HepG2 (cell line): ENCODE data around the gene MRS2. TPM values are rescaled to one million over a fixed set of nuclear protein-coding genes. Genes with fewer than 3 reads are reported as not detected.

Experiments used
- ATAC-seq: fragments of 200-7000 bp; cut with Tn5 transposase; 3 replicates; pipeline ENCODE4 v1.9.1; 2020; ENCODE audit warnings: mild to moderate bottlenecking, moderate library complexity
- BruUV-seq: library from RNA; stranded (reverse); fragments of 400-500 nt; replicated peaks from 2 replicates; lab custom pipeline; 2021; lab: Mats Ljungman, UMichigan
- CTCF ChIA-PET: fragments of 300-600 bp; formaldehyde crosslinking; extraction: SDS; loops from one replicate; lab custom pipeline; 2021; ENCODE audit warnings: low total read pairs, inconsistent platforms, low intra/inter-chr PET ratio; lab: Yijun Ruan, JAX
- POLR2A ChIA-PET: fragments of 350-600 bp; sonication (Branson Sonifier 250); formaldehyde crosslinking; loops from one replicate; lab custom pipeline; 2020; ENCODE audit warnings: antibody characterized with exemption, inconsistent platforms; lab: Yijun Ruan, JAX
- DNase-seq: peaks from one replicate; pipeline ENCODE4 v3.0.0-alpha.2; 2015; ENCODE audit warnings: low spot score
- FAIRE-seq: peaks from 3 replicates; lab custom pipeline; 2011; peaks lifted over from hg19 to GRCh38; lab: Jason Lieb, UNC
- H2AFZ ChIP-seq: one replicate; pipeline ENCODE4 v1.6.1; 2011; ENCODE audit warnings: low read length, inconsistent platforms
- H3K27ac ChIP-seq: fragments of 300-600 bp; 3 replicates; pipeline ENCODE4 v1.8.0; 2011; ENCODE audit warnings: mixed run types, mild to moderate bottlenecking, mixed read lengths, low read length, inconsistent platforms; ENCODE audit not compliant: insufficient read depth; ENCODE audit errors: extremely low read length
- H3K27me3 ChIP-seq, 2 experiments: fragments of 200-600 bp in 1 of 2; 2 replicates in 1 of 2; 3 replicates in 1 of 2; pipeline versions ENCODE4 v1.6.0 to v1.8.0; 2011; ENCODE audit warnings: low read length in 2 of 2, mild to moderate bottlenecking in 2 of 2, moderate library complexity in 2 of 2, inconsistent platforms in 1 of 2; ENCODE audit not compliant: insufficient read depth in 2 of 2, control insufficient read depth in 1 of 2
- H3K36me3 ChIP-seq, 2 experiments: fragments of 200-600 bp in 1 of 2; replicated peaks in 1 of 2; 2 replicates in 1 of 2; 3 replicates in 1 of 2; pipeline versions ENCODE4 v1.5.1 to v1.8.0; 2011; ENCODE audit warnings: low read length in 2 of 2, inconsistent platforms in 1 of 2; ENCODE audit not compliant: insufficient read depth in 2 of 2, control insufficient read depth in 1 of 2
- H3K4me1 ChIP-seq: 2 replicates; pipeline ENCODE4 v1.5.1; 2012; ENCODE audit warnings: low read length, inconsistent platforms; ENCODE audit not compliant: insufficient read depth
- H3K4me2 ChIP-seq: 2 replicates; pipeline ENCODE4 v1.6.0; 2011; ENCODE audit warnings: low read depth, low read length, inconsistent platforms
- H3K4me3 ChIP-seq, 3 experiments: fragments of 200-600 bp in 1 of 3; sonication (generic), shearing (Covaris generic) in 1 of 3; replicated peaks in 1 of 3; 2 replicates each; pipeline ENCODE4 v1.5.1; 2011 to 2016; ENCODE audit warnings: low read length in 3 of 3, inconsistent platforms in 2 of 3, low read depth in 2 of 3, mild to moderate bottlenecking in 2 of 3, control low read depth in 1 of 3, mixed read lengths in 1 of 3; ENCODE audit not compliant: insufficient read depth in 1 of 3
- H3K79me2 ChIP-seq: one replicate; pipeline ENCODE4 v1.6.1; 2011; ENCODE audit warnings: low read length, inconsistent platforms; ENCODE audit not compliant: insufficient read depth
- H3K9ac ChIP-seq: 2 replicates; pipeline ENCODE4 v1.6.0; 2011; ENCODE audit warnings: mild to moderate bottlenecking, low read depth, low read length, inconsistent platforms; ENCODE audit not compliant: insufficient read depth
- H3K9me3 ChIP-seq: 2 replicates; pipeline ENCODE4 v1.5.1; 2012; ENCODE audit warnings: mild to moderate bottlenecking, low read length
- H4K20me1 ChIP-seq: 2 replicates; pipeline ENCODE4 v1.6.0; 2011; ENCODE audit warnings: inconsistent platforms, mild to moderate bottlenecking, low read length, moderate library complexity; ENCODE audit not compliant: insufficient read depth
- ATF7 ChIP-seq, 2 experiments: fragments of 450-650 bp in 1 of 2; sonication (generic) in 1 of 2; formaldehyde crosslinking in 1 of 2; IDR thresholded peaks; 2 replicates each; pipeline versions ENCODE4 v1.4.0 to v1.6.1; 2016 to 2020; ENCODE audit warnings: antibody characterized with exemption in 1 of 2, mild to moderate bottlenecking in 1 of 2, missing genetic modification reagents in 1 of 2
- ETV5 ChIP-seq: IDR thresholded peaks from 2 replicates; pipeline ENCODE4 v1.6.1; 2018; ENCODE audit warnings: missing biosample characterization, missing genetic modification reagents, inconsistent platforms, borderline replicate concordance
- KDM1A ChIP-seq: IDR thresholded peaks from 2 replicates; pipeline ENCODE4 v1.6.1; 2016; ENCODE audit warnings: missing compliant biosample characterization
- KLF11 ChIP-seq: IDR thresholded peaks from 2 replicates; pipeline ENCODE4 v1.6.1; 2016; ENCODE audit warnings: missing compliant biosample characterization
- LBX2 ChIP-seq: sonication (generic); formaldehyde crosslinking; IDR thresholded peaks from 2 replicates; pipeline ENCODE4 v1.5.0; 2020; ENCODE audit warnings: missing genetic modification reagents, mild to moderate bottlenecking, borderline replicate concordance
- RELA ChIP-seq: sonication (generic); formaldehyde crosslinking; IDR thresholded peaks from 2 replicates; pipeline ENCODE4 v1.4.0; 2020; ENCODE audit warnings: missing genetic modification reagents
- SYNCRIP ChIP-seq: fragments of 200-400 bp; formaldehyde crosslinking; IDR thresholded peaks from 2 replicates; pipeline ENCODE4 v1.6.1; 2018; ENCODE audit warnings: mild to moderate bottlenecking, low read depth, low read length; ENCODE audit not compliant: insufficient read depth
- TBX2 ChIP-seq: sonication (generic); formaldehyde crosslinking; IDR thresholded peaks from 2 replicates; pipeline ENCODE4 v1.5.0; 2020; ENCODE audit warnings: missing genetic modification reagents, mild to moderate bottlenecking, borderline replicate concordance
- ZNF3 ChIP-seq: IDR thresholded peaks from 2 replicates; pipeline ENCODE4 v1.7.0; 2017; ENCODE audit warnings: inconsistent platforms
- WGBS: methylation state at CpG from one replicate; pipeline ENCODE4 v1.1.6; 2017; ENCODE audit warnings: low lambda C conversion rate; 5-methylcytosine and 5-hydroxymethylcytosine counted together
- in situ Hi-C: cut with HindIII; loops from 2 replicates; pipeline ENCODE4 v1.10.0; 2017; ENCODE audit warnings: low pct_unique_long_range_greater_than_20kb; ENCODE audit not compliant: extremely low pct_ligation_motif_present
- intact Hi-C: fragments of 100-400 bp; cut with micrococcal nuclease; formaldehyde crosslinking; loops from one replicate; pipeline ENCODE4 v1.10.0; 2022; ENCODE audit not compliant: unreplicated experiment
- polyA plus RNA-seq, 8 experiments: library from polyadenylated mRNA; depleted of rRNA in 3 of 8; stranded (reverse) in 7 of 8; unstranded in 1 of 8; fragments of >200 nt; fragmentation: Illumina TruSeq in 4 of 8; extraction: Trizol in 4 of 8; gene quantifications; 2 replicates each; pipeline versions ENCODE4 v1.2.1 to v1.2.3, GENCODE V29; 2011 to 2016; ENCODE audit warnings: low read depth in 4 of 8, missing spikeins in 1 of 8, mixed read lengths in 1 of 8; ENCODE audit not compliant: insufficient read depth in 1 of 8
- total RNA-seq, 5 experiments: library from RNA; depleted of rRNA; stranded (reverse); fragments of >200 nt; fragmentation: Illumina TruSeq; extraction: Trizol; gene quantifications; 2 replicates each; pipeline ENCODE4 v1.2.3, GENCODE V29; 2016; ENCODE audit warnings: low read depth in 1 of 5

The MRS2 gene
- total and polyA plus RNA-seq, 2 of the 13 experiments (the other 11 are each of a cell fraction or from before 2014, with no cell fraction given) = 31.1 to 83.8 TPM

DNA sequence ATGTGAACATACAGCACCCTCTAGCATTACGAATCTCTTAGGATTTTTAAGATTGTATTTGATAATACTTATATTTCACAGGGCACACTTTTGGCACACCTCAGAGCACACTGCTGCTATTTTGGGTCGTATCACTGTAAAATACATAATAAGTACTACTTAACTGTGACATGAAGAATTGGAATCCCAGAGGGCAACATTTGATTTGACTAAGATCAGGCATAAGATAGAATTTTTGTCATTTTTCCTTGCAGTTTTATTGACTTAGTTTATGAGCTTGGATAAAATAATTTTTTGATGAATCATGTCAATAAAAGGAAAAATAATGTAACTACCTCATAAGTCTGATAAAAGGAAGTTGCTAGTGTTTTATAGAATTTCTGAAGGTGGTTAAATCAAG is 22.4 kb downstream of the MRS2 start:
- no peaks in the 10 kb centered on the region for H3K79me2 ChIP-seq
- WGBS = 97% methylated on average over 2 of the region's 2 CpGs
- DNase-seq (no peak), FAIRE-seq (peak; percentile 23), ATAC-seq (no peak)
- H3K27me3 ChIP-seq = no peaks in the 10 kb centered on the region
- H4K20me1 ChIP-seq = no peaks in the 10 kb centered on the region
- intact Hi-C loops (no loop called here), in situ Hi-C loops (no loop called here)
- no peak overlapping the region for H3K9ac ChIP-seq
- no peak overlapping the region for H3K27ac ChIP-seq
- H2AFZ ChIP-seq = no peak overlapping the region
- peaks cover 25 to 73% of the 10 kb centered on the region in 2 experiments for H3K36me3 ChIP-seq
- H3K9me3 ChIP-seq = no peaks in the 10 kb centered on the region
- no peak overlapping the region for H3K4me3 ChIP-seq
- ChIA-PET POLR2A (no interaction called here), CTCF (no interaction called here)
- H3K4me2 ChIP-seq = no peak overlapping the region
- no peaks in the 10 kb centered on the region for H3K4me1 ChIP-seq
- TF ChIP-seq KLF11 (CRISPR knock-in tag) (no peak), SYNCRIP (no peak), KDM1A (CRISPR knock-in tag) (no peak), ETV5 (CRISPR knock-in tag) (no peak), ZNF3 (no peak), TBX2 (no peak), RELA (CRISPR knock-in tag) (no peak)
- BruUV-seq = no TSS peak

DNA sequence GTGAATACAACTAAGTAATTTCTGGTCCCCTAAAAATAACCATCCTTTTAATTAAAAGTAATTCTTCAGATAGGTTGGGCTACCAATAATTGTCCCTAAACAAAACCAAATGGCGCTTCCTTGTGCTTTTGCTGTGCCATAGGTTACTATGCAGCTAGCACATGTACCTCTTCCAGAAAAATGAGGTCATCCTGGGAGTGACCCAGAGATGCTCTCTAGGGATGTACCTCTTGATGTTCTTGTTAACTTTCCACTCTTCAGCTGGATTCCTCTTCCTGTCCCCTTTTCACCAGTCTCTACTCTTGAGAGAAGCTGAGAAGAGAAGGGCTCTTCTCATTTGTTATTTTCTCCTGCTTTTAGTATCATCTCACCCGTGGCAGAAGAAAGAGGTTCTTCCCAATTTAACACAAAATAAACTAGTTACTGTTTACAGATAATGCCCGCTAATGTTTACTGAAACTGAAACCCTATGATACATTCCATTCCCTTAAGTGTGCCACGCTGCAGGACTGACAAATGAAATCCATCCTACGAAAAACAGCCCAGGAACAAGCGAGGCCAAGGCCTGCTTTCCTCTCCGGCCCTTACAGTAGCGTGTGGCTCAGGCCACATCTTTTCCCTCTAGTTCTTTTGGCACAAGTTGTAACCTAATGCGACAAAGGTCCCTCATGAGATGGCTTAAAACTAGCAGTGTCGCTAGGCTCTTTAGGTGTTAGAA is 24.2 kb downstream of the MRS2 start:
- H3K36me3 ChIP-seq = peaks cover 18 to 55% of the 10 kb centered on the region in 2 experiments
- ATAC-seq = no peak
- H4K20me1 ChIP-seq = no peaks in the 10 kb centered on the region
- TF ChIP-seq LBX2 (CRISPR knock-in tag) (no peak), ATF7 (IDR thresholded peaks at IDR 0.05) (0 out of 2 replicates have a peak, but pooled peaks have one; percentile 6), ATF7 (CRISPR knock-in tag; IDR thresholded peaks at IDR 0.05) (no peak)
- TF ChIP-seq, all 625 proteins: peak for 1
- intact Hi-C loops (no loop called here), in situ Hi-C loops (no loop called here)
- ChIA-PET POLR2A (no interaction called here), CTCF (no interaction called here)
- H3K4me2 ChIP-seq = no peak overlapping the region
- FAIRE-seq = no peak
- no TSS peak for BruUV-seq
- no peak overlapping the region for H2AFZ ChIP-seq
- H3K9me3 ChIP-seq = no peaks in the 10 kb centered on the region
- no peak overlapping the region for H3K27ac ChIP-seq
- no peak overlapping the region for H3K4me3 ChIP-seq
- no peaks in the 10 kb centered on the region for H3K79me2 ChIP-seq
- no peaks in the 10 kb centered on the region for H3K27me3 ChIP-seq
- no peak for DNase-seq
- no peaks in the 10 kb centered on the region for H3K4me1 ChIP-seq
- H3K9ac ChIP-seq = no peak overlapping the region
- 95% methylated on average over 10 of the region's 10 CpGs for WGBS
